ENCODE data around the gene LILRB1.

- TF ChIP-seq POLR2AphosphoS5 (IDR thresholded peaks at IDR 0.05; ENCODE audit: low read depth) = no peak
- no peak for TF ChIP-seq CTCF (IDR thresholded peaks at IDR 0.05; ENCODE audit: insufficient read depth, low read length)
Observed at GRCh38 chr19:54612428-54612827, 17.9 kb upstream of the LILRB1 start.
